Heart left ventricle (tissue), 13 donors: ENCODE results near the gene DNM1L.

Source experiments
- POLR2A ChIP-seq, 2 donors: fragments of 450-650 bp; IDR thresholded peaks; one replicate each; pipeline ENCODE4 v1.6.1; 2017; ENCODE audit warnings: antibody characterized with exemption in 2 of 2, mild to moderate bottlenecking in 2 of 2, moderate library complexity in 2 of 2
- TF ChIP-seq, protein P1 (sequence below), 12 donors: fragments of 200-600 bp; sonication (generic) in 4 of 12; IDR thresholded peaks; one replicate each; pipeline versions ENCODE4 v1.5.0 to v1.8.0; 2018 to 2022; ENCODE audit warnings: antibody characterized with exemption in 12 of 12, mild to moderate bottlenecking in 5 of 12
- donor health status: ischemic (EF 13 %, LVEDD 7.1; RV severe dilation, severe dysfunction).
- donor health status: DM: no; HTN: yes; CAD: no.
- donor health status: DM: no; HTN: no; CAD: no.
- donor health status: ischemic (EF 25% LVEDD 6.9; RV normal size, moderate dysfunction).
- donor health status: ischemic (EF 25% LVEDD 5.7; RV mildly dilated, moderate dysfunction).
- donor health status: ischemic (EF 35%, LVEDD 5.7; RV mildly dilated, moderate dysfunction).
- donor health status: nonischemic (EF 11% LVEDD 7.7; RV severe dilation, severe dysfunction).
- donor health status: DM: yes; HTN: yes; CAD: no.
- donor health status: PGD.
- donor health status: ischemic (EF 29% LVEDD 5.4; RV normal size, mild dysfunction).
- donor health status: nonischemic (EF 23%, LVEDD 6.1; RV moderate dilation, normal function).

DNA sequence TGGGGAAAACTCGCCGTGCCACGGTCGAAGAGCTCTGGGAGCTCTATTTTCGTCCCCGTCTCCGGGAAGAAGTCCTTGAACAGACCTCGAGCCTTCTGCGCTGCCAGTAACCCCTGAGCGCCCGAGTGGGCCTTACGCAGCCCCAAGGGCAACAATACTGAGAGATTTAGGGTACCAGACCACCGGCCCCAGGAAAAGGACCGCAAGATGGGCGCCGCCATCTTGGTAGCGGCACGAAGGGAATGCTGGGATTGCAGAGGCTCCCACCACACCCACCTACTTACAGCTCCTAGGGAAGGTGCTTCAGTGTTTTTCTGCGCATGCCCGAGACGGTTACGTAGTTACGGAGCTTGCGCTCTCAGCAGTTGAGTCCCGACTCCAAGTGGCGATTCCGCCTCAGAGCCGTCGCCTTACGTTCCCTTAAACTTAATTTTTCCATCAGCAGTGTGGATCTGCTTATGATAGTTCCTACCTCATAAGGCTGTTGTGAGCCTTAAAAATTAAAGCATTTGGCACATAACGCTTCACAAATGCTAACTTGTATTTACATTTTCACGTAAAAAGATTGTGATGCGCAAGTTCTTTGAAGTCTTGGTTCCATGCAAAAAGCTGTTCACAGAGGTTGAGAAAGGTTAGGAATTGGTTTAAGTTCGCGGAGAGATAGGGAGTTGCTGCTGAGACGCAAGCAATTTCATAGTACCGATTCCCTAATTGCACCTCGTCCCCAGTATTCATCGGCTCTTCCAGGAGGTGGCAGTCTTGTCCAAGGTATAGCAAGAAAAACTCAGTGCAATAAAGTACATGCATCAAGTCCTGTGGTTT is 76.8 kb downstream of the DNM1L start, which contains the start of gene YARS2:
- TF ChIP-seq, protein P1, sequence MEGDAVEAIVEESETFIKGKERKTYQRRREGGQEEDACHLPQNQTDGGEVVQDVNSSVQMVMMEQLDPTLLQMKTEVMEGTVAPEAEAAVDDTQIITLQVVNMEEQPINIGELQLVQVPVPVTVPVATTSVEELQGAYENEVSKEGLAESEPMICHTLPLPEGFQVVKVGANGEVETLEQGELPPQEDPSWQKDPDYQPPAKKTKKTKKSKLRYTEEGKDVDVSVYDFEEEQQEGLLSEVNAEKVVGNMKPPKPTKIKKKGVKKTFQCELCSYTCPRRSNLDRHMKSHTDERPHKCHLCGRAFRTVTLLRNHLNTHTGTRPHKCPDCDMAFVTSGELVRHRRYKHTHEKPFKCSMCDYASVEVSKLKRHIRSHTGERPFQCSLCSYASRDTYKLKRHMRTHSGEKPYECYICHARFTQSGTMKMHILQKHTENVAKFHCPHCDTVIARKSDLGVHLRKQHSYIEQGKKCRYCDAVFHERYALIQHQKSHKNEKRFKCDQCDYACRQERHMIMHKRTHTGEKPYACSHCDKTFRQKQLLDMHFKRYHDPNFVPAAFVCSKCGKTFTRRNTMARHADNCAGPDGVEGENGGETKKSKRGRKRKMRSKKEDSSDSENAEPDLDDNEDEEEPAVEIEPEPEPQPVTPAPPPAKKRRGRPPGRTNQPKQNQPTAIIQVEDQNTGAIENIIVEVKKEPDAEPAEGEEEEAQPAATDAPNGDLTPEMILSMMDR (IDR thresholded peaks at IDR 0.05), result peak; percentile 61 to 88 (median 84)
- TF ChIP-seq POLR2A (IDR thresholded peaks at IDR 0.05), result peak in 1 of 2 donors; percentile 47
